DND-41 (cell line): ENCODE results near the gene THBS4.

Experiments used
- EZH2 ChIP-seq: IDR thresholded peaks from 3 replicates; pipeline ENCODE4 v1.6.1; 2012; ENCODE audit warnings: borderline replicate concordance, low read depth, mild to moderate bottlenecking, moderate library complexity, low read length, inconsistent platforms; ENCODE audit not compliant: severe bottlenecking
- TF ChIP-seq, protein P1 (sequence below): IDR thresholded peaks from 2 replicates; pipeline ENCODE4 v1.5.1; 2012; ENCODE audit warnings: borderline replicate concordance, low read length, moderate library complexity, mild to moderate bottlenecking; ENCODE audit not compliant: poor library complexity, severe bottlenecking; ENCODE audit errors: extremely low read depth

- TF ChIP-seq, protein P1, sequence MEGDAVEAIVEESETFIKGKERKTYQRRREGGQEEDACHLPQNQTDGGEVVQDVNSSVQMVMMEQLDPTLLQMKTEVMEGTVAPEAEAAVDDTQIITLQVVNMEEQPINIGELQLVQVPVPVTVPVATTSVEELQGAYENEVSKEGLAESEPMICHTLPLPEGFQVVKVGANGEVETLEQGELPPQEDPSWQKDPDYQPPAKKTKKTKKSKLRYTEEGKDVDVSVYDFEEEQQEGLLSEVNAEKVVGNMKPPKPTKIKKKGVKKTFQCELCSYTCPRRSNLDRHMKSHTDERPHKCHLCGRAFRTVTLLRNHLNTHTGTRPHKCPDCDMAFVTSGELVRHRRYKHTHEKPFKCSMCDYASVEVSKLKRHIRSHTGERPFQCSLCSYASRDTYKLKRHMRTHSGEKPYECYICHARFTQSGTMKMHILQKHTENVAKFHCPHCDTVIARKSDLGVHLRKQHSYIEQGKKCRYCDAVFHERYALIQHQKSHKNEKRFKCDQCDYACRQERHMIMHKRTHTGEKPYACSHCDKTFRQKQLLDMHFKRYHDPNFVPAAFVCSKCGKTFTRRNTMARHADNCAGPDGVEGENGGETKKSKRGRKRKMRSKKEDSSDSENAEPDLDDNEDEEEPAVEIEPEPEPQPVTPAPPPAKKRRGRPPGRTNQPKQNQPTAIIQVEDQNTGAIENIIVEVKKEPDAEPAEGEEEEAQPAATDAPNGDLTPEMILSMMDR, result no peak
- TF ChIP-seq EZH2, result no peak
These were observed 48.9 kb upstream of the THBS4 start for GRCh38 chr5:79986260-79986659.
